H1 (cell line): ENCODE data around the gene ARL5C. TPM values are rescaled to one million over a fixed set of nuclear protein-coding genes. Genes with fewer than 3 reads are reported as not detected.

Experiments
- BACH1 ChIP-seq: IDR thresholded peaks from 2 replicates; pipeline ENCODE4 v1.6.1; 2012; ENCODE audit warnings: low read length, improper control_type of control experiment
- HDAC6 ChIP-seq: IDR thresholded peaks from one replicate; pipeline ENCODE4 v1.7.1; 2012; ENCODE audit warnings: low read depth, mild to moderate bottlenecking, inconsistent platforms, low read length, moderate library complexity
- POLR2AphosphoS5 ChIP-seq: IDR thresholded peaks from 2 replicates; pipeline ENCODE4 v1.6.1; 2011; ENCODE audit warnings: low read depth, low read length
- SP1 ChIP-seq: IDR thresholded peaks from 2 replicates; pipeline ENCODE4 v1.6.1; 2011; ENCODE audit warnings: low read depth, low read length
- polyA plus RNA-seq, 7 experiments: library from polyadenylated mRNA; depleted of rRNA in 3 of 7; stranded (reverse) in 5 of 7; unstranded in 2 of 7; fragments of >200 nt in 5 of 7; fragments of 200-250 nt in 2 of 7; gene quantifications; 1 replicate in 5 of 7; 2 replicates in 1 of 7; 4 replicates in 1 of 7; pipeline versions ENCODE4 v1.2.1 to v1.2.3, GENCODE V29; 2011 to 2013; ENCODE audit warnings: missing spikeins in 2 of 7, mixed read lengths in 2 of 7
- total RNA-seq: library from RNA; stranded (reverse); fragmentation: NEBNext Ultra II Directional; extraction: Animal tissue kit (Norgen Biotek cat#: 25700); gene quantifications from 2 replicates; pipeline ENCODE4 v1.2.1, GENCODE V29; 2021

The ARL5C gene
- total and polyA plus RNA-seq, 2 of the 8 experiments (the other 6 are each of a cell fraction or from before 2014, with no cell fraction given): not detected

DNA sequence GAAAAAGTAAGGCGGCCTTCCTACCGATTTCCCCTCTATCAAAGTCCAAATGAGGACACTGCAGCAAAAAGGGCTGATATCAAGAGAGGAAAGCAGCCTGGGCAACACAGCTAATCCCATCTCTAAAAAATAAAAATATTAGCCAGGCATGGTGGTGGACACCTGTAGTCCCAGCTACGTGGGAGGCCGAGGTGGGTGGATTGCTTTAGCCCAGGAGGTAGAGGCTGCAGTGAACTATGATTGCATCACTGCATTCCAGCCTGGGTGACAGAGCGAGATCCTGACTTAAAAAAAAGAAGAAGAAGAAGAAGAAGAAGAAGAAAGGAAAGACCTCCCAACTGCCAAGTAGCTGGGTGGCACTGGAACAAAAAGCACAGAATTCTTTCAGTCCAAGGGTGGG lies 17.1 kb upstream of the ARL5C start (continued):
- TF ChIP-seq SP1: no peak
- no peak for TF ChIP-seq BACH1
- no peak for TF ChIP-seq POLR2AphosphoS5
- TF ChIP-seq HDAC6: no peak
